GM10266 (cell line): ENCODE measurements around the gene ARHGAP20.
A peak's percentile ranks its signal among the peaks of the same experiment; 100 is the strongest.

Experiments
- DNase-seq: peaks from one replicate; pipeline ENCODE4 v3.0.0; 2012; ENCODE audit errors: extremely low spot score
- CTCF ChIP-seq: IDR thresholded peaks from 2 replicates; pipeline ENCODE4 v1.5.1; 2012; ENCODE audit warnings: mild to moderate bottlenecking, low read depth; ENCODE audit not compliant: control insufficient read depth, insufficient read depth; ENCODE audit errors: missing control alignments

ARHGAP20 gene

GRCh38 chr11:110711776-110712658 lies at the start of gene ARHGAP20:
ARHGAP20 (minus strand) TSS chr11:110712437; CDS start chr11:110712231, 206 bp downstream.
- DNase-seq = peak; percentile 84
- no peak for TF ChIP-seq CTCF

GRCh38 chr11:110761991-110762390 lies 49.8 kb upstream of the ARHGAP20 start:
- no peak for TF ChIP-seq CTCF
- no peak for DNase-seq

GRCh38 chr11:110761131-110761530 lies 48.9 kb upstream of the ARHGAP20 start:
- TF ChIP-seq CTCF = no peak
- no peak for DNase-seq

- TF ChIP-seq CTCF = no peak
- DNase-seq = no peak
Measured at GRCh38 chr11:110759972-110760381, 47.7 kb upstream of the ARHGAP20 start.

GRCh38 chr11:110757962-110758755 lies 45.9 kb upstream of the ARHGAP20 start:
- no peak for TF ChIP-seq CTCF
- DNase-seq = no peak

- TF ChIP-seq CTCF = no peak
- DNase-seq = no peak
Measured at GRCh38 chr11:110757066-110757465, 44.8 kb upstream of the ARHGAP20 start.

GRCh38 chr11:110755941-110756340 lies 43.7 kb upstream of the ARHGAP20 start:
- no peak for DNase-seq
- no peak for TF ChIP-seq CTCF
